ENCODE results near the gene ILKAP. TPM values are rescaled to one million over a fixed set of nuclear protein-coding genes. Genes with fewer than 3 reads are reported as not detected.

ILKAP gene
- total and polyA plus RNA-seq, 2 of the 4 experiments (the other 2 are of a cell fraction): 13.3 to 44.2 TPM

DNA sequence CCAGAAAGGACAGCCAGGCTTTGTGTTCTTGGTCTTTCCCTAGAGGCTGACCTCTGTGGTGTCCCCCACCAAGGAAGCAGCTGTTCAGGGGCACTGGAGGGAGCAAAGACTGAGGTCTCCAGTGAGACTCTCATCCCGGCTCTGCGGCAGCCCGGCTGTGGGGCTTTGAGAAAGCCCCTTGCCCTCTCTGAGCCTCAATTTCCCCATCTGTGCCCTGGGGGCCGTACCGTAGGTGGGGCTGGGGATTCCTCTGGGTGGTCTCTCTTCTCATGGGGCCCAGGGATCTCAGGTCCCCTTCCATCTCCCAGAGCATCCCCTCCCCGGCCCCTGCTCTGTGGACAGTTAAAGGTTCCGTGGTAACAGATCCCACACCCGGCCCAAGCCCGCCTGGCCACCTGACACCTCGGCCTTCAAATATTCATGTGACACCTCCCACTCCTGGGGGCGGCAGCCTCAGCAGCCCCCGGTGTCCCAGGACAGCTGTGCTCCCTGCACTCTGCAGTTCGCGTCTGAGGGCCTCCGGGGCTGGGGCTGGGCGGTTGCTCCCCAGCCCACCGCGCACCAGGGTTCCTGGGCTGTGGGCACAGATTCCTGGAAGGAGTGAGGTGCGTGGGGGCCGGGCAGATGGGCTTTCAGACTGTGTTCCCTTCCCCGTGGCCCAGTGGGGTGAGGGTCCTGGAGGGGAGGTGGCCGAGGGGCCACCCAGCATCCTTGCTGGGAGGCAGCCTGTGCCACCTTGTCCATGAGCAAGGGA, 80.1 kb downstream of the ILKAP start:
- intact Hi-C loops (cut with micrococcal nuclease): loop anchor here (5.0 kb wide), 1 partner anchor 266 kb away; the partner anchor contains the start of gene RAMP1
- no peak for DNase-seq
- Histone ChIP-seq H3K4me2 (ENCODE audit: low read depth, low read length) (no peak overlapping the region), H4K91ac (ENCODE audit: insufficient read depth, low read depth, low read length) (no peak overlapping the region), H4K20me1 (ENCODE audit: insufficient read depth, low read length) (no peaks in the 10 kb centered on the region), H4K5ac (ENCODE audit: low read depth, low read length) (no peak overlapping the region), H3K27ac (ENCODE audit: insufficient read depth, low read length) (no peak overlapping the region), H2BK20ac (ENCODE audit: low read depth, low read length) (no peak overlapping the region), H3K4me1 (ENCODE audit: control insufficient read depth, insufficient read depth, low read length) (peaks cover 10% of the 10 kb centered on the region), H3K9ac (ENCODE audit: low read depth, low read length) (no peak overlapping the region), H3K9me3 (ENCODE audit: control insufficient read depth, insufficient read depth, low read length) (no peaks in the 10 kb centered on the region), H3K4me3 (ENCODE audit: insufficient read depth, low read depth, low read length) (no peak overlapping the region), H2AK5ac (ENCODE audit: low read depth, low read length) (no peak overlapping the region), H3K36me3 (ENCODE audit: control insufficient read depth, insufficient read depth, low read length) (no peaks in the 10 kb centered on the region), H4K8ac (ENCODE audit: low read depth in 2 of 2, low read length in 2 of 2) (no peak overlapping the region), H2AFZ (replicated peaks; ENCODE audit: low read length, poor library complexity) (no peak overlapping the region), H3K27me3 (ENCODE audit: control insufficient read depth, insufficient read depth, low read length) (peaks cover 33% of the 10 kb centered on the region), H3K56ac (ENCODE audit: extremely low read depth, insufficient read depth, low read length) (no peak overlapping the region), H3K4ac (ENCODE audit: low read depth, low read length) (no peak overlapping the region), H3K9me1 (ENCODE audit: insufficient read depth, low read length) (peaks cover 5% of the 10 kb centered on the region; the same call in 1 of the 2 replicates), H2BK120ac (ENCODE audit: low read depth, low read length) (no peak overlapping the region), H2BK15ac (ENCODE audit: low read depth, low read length) (no peak overlapping the region), H3K23ac (ENCODE audit: low read depth, low read length) (no peak overlapping the region), H2AK9ac (replicated peaks; ENCODE audit: low read depth, low read length, poor library complexity) (no peak overlapping the region), H3K18ac (ENCODE audit: low read depth, low read length) (no peak overlapping the region), H2BK5ac (ENCODE audit: low read depth, low read length, poor library complexity, severe bottlenecking) (no peak overlapping the region), H3K79me1 (ENCODE audit: low read depth in 1 of 2, low read length in 2 of 2) (no peaks in the 10 kb centered on the region), H3K14ac (replicated peaks; ENCODE audit: low read depth, low read length) (no peak overlapping the region)
- in situ Hi-C loops (cut with MboI; ENCODE audit: low sequenced_read_pairs): no loop called here
- POLR2A ChIA-PET (ENCODE audit: unreplicated experiment): no interaction called here
- WGBS, 2 experiments (ENCODE audit: extremely low coverage in 2 of 2, insufficient read length in 1 of 2): 58% methylated on average over 5 of the region's 22 CpGs; no CpG with 5 or more reads in 1 of the 2 experiments
- no peak for ATAC-seq (ENCODE audit: low read depth)
- CTCF ChIA-PET: no interaction called here
- no peak for TF ChIP-seq POLR2A (IDR thresholded peaks at IDR 0.05; ENCODE audit: low read depth, low read length)
- TF ChIP-seq, protein P1, sequence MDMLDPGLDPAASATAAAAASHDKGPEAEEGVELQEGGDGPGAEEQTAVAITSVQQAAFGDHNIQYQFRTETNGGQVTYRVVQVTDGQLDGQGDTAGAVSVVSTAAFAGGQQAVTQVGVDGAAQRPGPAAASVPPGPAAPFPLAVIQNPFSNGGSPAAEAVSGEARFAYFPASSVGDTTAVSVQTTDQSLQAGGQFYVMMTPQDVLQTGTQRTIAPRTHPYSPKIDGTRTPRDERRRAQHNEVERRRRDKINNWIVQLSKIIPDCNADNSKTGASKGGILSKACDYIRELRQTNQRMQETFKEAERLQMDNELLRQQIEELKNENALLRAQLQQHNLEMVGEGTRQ (IDR thresholded peaks at IDR 0.05; ENCODE audit: low read depth, low read length): no peak
- no peak for TF ChIP-seq MAZ (IDR thresholded peaks at IDR 0.05; ENCODE audit: borderline replicate concordance, low read depth, low read length)
- no peak for TF ChIP-seq CHD1 (IDR thresholded peaks at IDR 0.05; ENCODE audit: low read depth, low read length)
- TF ChIP-seq CEBPB (IDR thresholded peaks at IDR 0.05; ENCODE audit: low read depth, low read length): no peak
- TF ChIP-seq FOS (IDR thresholded peaks at IDR 0.05; ENCODE audit: low read depth, low read length): no peak
- TF ChIP-seq MAFK (IDR thresholded peaks at IDR 0.05; ENCODE audit: low read depth, low read length): no peak
- TF ChIP-seq NFE2L2 (IDR thresholded peaks at IDR 0.05; ENCODE audit: low read depth, low read length): no peak
- no peak for TF ChIP-seq SMC3 (IDR thresholded peaks at IDR 0.05; ENCODE audit: low read depth, low read length)
- no peak for TF ChIP-seq RAD21 (IDR thresholded peaks at IDR 0.05; ENCODE audit: low read length)
- no peak for TF ChIP-seq RCOR1 (IDR thresholded peaks at IDR 0.05; ENCODE audit: insufficient replicate concordance, low read length)
- dilution Hi-C loops (cut with HindIII; ENCODE audit: low sequenced_read_pairs, unreplicated experiment): no loop called here
- BruUV-seq (replicated peaks): no TSS peak
